HG03175 (cell line): ENCODE results near the gene VIPR2.

ENCODE experiments used
- ATAC-seq: cut with Tn5 transposase; IDR thresholded peaks from one replicate; pipeline ENCODE4 v1.9.1; 2021; ENCODE audit warnings: mild to moderate bottlenecking, moderate library complexity; ENCODE audit not compliant: unreplicated experiment

The VIPR2 gene

DNA sequence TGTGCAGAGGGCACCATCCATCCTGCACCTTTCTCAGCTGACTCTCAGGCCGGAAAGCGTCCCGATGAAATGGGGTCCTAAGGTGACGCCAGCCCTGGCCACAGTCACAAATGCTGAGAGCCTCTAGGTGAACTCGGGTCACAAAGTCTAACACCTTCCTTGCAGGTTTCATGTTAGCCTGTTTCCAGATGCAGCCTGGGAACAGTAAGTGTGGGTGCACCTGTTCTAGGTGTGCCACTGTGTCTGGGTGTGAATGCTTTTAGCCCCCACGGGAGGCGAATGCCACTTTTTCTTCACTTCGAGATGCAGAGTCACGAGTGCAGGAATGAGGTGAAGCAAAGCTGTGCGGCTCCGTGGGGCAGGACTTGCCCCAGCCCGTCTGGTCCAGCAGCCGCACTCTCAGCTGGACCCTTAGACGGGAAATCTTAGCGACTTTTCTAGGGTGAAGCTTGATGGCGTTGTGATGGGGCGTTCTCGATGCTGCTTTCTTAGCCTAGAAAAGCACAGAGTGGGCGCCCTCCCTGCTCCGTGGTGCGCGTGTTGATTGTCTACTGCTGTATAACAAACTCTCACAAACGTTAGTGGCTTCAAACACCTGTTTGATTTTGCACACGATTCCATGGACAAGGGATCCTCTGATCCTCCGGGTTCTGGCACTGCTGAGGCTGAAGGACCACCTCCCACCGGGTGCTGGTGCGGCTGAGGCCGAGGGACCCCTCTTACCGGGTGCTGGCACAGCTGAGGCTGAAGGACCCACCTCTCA is 13.6 kb upstream of the VIPR2 start:
- ATAC-seq, result no peak

DNA sequence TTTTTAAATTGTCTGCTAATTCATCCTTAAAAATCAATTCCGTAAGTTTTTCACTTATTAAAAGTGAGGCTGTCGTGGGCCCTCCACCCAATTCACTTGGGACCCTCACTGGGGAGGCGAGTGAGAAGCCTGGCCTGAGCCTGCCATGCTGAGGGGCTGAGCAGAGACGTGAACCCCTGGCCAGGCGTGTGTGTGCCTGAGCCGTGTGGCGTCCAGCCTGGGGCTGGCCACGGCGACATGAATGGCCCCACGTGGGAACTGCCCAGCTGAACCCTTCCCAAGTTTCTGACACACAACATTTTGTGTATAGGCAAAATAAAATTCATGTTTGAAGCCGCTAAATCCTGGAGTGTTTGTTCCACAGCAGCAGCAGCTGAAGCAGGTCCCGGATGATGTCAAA is 13.0 kb upstream of the VIPR2 start:
- ATAC-seq, result no peak

GRCh38 chr7:159156436-159157245 is 12.0 kb upstream of the VIPR2 start:
- ATAC-seq, result no peak

DNA sequence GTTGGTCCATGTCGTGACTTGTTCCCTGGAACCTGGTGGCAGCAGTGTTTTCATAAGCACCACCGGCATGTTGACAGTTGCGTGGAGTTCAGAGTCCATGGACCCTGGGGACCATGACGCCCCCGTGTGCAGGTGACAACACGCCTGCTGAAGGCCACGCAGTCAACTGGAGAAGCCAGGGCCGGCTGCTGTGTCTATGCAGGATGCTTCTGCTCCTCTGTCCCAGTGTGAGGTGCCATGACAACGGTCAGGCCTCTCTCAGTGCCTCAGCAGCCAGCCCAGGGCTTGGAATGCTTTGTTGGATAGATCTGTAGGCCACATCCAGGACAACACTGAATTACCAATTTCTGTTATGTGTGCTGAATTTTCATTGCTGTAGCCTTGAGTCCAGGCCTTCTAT is 10.7 kb upstream of the VIPR2 start:
- ATAC-seq, result no peak

- no peak for ATAC-seq
Observed at GRCh38 chr7:159154243-159154642, 9.6 kb upstream of the VIPR2 start.

DNA sequence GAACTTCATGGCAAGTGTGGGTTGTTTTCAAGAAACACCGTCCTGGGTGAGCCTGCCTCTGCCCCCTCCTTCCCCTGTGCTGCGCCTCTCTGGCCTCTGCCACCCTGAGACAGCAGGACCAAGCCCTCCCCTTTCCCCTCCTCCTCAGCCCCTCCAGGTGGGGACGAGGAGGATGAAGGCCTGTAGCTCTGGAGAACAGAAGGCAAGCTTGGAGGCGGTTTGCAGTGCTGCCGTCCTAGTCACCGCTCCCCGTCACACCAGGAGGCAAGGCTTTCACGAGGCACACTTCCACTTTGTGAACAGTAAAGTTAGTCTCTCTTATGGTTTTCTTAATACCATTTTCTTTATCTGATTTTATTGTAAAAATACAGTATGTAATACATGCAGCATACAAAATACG is 8.8 kb upstream of the VIPR2 start:
- no peak for ATAC-seq

- no peak for ATAC-seq
Observed at GRCh38 chr7:159152816-159153215, 8.1 kb upstream of the VIPR2 start.

- ATAC-seq, result no peak
Observed at GRCh38 chr7:159151231-159151630, 6.6 kb upstream of the VIPR2 start.

GRCh38 chr7:159149488-159149887 is 4.8 kb upstream of the VIPR2 start:
- no peak for ATAC-seq

DNA sequence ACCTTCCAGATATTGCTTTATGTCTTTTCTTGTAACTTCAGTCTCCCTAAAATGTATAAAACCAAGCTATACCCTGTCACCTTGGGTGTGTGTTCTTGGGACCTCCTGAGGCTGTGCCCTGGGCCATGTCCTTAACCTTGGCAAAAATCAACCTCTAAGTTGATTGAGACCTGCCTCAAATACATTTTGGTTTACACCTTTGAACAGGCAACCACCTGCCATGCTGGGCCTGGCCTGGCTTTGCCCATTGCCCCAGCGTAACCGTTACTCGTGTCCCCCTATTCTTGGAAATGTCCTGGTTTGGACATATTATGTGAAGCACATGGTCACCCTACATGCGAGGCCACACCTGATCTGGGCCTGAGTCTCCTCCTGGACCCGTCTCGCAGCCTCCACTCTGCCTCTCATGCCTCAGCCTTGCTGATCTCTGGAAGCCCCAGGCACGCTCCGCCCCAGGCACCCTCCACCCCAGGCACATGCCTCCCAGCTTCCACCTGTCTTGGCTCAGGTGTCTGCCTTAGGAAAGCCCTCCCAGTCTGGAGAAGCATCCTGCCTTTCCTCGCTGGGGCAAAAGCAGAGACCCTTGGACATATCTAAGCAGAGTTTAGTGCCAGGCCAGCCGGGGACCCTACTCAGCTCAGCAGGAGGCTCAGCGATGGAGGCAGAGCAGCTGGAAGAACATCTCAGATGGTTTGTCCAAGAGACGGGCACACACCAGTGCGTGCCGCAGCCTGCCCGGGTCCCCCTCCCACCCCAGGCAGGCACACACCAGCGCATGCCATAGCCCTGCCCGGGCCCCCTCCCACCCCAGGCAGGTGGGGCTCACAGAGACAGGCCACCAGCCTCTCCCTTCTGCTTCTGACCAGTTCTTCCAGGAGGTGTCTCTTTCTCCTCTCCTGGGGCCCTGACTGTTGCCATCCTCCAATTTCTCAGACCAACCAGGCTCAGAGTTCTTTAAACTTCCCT is 4.0 kb upstream of the VIPR2 start:
- ATAC-seq, result no peak

DNA sequence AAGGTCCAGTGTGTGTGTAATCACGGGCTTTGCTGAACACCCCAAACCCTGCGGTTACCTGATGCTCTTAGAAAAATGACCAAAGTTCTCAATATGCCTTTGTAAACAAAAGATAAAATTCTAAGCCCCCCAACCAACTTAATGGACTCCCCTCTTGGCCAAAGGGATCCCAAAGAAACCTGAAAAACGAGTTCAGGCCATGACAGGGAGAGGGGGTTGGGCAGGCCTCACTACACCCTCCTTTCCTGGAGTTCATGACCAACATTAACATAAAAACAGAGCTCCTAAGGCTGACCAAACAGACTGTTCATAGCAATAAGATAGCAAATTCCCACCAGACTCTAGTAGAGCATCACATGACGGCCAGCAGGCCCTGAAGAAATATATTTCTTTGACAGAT is 3.0 kb upstream of the VIPR2 start:
- no peak for ATAC-seq

GRCh38 chr7:159147246-159147645 is 2.6 kb upstream of the VIPR2 start:
- ATAC-seq, result no peak

DNA sequence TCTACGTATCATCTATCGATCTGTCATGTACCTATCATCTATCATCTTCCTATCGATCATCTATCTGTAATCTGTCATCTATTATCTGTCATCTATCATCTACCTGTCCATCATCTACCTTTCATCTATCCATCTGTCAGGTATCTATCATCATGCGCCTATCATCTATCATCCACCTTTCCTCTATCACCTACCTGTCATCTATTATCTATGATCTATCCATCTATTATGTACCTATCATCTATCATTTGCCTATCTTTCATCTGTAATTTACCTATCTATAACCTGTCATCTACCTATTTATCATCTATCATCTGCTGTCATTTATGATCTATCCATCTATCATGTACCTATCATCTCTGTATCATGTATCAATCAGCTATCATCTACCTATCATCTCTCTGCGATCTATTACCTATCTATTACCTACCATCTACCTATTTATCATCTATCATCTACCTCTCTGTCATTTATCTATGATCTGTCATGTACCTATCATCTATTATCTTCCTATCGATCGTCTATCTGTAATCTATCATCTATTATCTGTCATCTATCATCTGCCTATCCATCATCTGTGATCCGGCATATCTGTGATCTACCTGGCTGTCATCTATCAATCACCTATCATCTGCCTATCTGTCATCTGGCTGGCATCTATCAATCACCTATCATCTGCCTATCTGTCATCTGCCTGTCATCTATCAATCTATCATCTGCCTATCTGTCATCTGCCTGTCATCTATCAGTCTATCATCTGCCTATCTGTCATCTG is 1.6 kb upstream of the VIPR2 start:
- no peak for ATAC-seq

- ATAC-seq, result no peak
Observed at GRCh38 chr7:159145490-159145855, 806 bp upstream of the VIPR2 start.

- no peak for ATAC-seq
Observed at GRCh38 chr7:159143780-159144757, 598 bp downstream of the VIPR2 start.

GRCh38 chr7:159142730-159143129 is 1.9 kb downstream of the VIPR2 start:
- ATAC-seq, result no peak

GRCh38 chr7:159142199-159142598 is 2.5 kb downstream of the VIPR2 start:
- ATAC-seq, result no peak

GRCh38 chr7:159141660-159142059 is 3.0 kb downstream of the VIPR2 start:
- ATAC-seq, result no peak

DNA sequence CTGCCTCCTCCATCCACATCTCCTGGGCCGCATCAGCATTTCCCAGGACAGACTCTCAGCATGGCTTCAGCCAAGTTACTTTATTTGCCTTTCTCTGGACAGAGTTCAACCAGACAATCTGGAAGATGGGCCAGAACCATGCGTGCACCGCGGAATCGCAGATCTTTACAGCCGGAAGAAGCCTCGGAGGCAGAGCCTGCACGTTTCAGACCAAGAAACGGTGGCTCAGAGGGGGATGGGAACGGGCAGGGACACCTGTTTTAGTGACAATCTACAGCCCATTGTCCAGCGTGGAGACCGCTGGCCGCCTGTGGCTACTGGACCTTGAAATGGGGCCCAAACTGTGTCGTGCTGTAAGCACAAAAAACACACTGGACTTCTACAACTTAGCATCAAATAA is 3.5 kb downstream of the VIPR2 start:
- ATAC-seq, result no peak
